GM18909 (cell line): ENCODE results near the gene GMPS.
A peak's percentile ranks its signal among the peaks of the same experiment; 100 is the strongest.
"Not testable (repeated sequence)": the region's sequence is repeated elsewhere in the genome, so short reads cannot be mapped to it uniquely, and the experiment has no call there.

Source experiments
- ATAC-seq: cut with Tn5 transposase; IDR thresholded peaks from one replicate; pipeline ENCODE4 v1.9.1; 2021; ENCODE audit warnings: mild to moderate bottlenecking; ENCODE audit not compliant: unreplicated experiment, poor library complexity

GMPS gene

DNA sequence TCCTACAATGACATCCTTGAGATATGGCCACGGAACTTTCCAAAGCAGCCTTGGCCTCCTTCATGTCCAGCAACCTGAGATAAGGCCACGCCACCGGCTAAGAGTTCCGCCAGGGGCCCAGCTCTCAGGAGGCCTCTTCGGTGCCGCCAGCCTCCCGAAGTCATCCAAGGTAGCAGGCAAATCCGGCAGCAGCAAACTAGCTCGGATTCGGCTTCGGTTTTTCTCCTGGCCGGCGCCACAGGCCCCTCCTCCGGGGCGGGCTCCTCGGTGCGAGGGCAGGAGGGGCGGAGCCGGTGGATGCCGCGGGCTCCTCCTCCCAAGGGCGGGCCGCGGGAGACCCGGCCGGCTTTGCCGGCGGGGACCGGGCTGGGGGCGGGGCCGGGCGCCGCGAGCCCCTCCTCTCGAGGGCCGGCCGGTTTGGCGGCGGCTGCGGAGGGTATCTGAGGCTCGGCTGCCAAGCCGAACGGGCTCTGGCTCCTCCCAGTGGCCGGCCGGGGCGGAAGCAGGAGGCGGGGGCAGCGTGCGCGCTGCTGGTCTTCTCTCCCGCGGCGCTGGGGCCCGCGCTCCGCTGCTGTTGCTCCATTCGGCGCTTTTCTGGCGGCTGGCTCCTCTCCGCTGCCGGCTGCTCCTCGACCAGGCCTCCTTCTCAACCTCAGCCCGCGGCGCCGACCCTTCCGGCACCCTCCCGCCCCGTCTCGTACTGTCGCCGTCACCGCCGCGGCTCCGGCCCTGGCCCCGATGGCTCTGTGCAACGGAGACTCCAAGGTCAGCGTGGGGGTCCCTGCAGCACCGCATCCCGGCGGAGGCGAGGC is at the start of gene GMPS:
GMPS (plus strand) TSS at position 518 of the 812 bp plus-strand sequence; CDS start at position 739, 221 bp downstream.
- ATAC-seq, result peak; percentile 92

DNA sequence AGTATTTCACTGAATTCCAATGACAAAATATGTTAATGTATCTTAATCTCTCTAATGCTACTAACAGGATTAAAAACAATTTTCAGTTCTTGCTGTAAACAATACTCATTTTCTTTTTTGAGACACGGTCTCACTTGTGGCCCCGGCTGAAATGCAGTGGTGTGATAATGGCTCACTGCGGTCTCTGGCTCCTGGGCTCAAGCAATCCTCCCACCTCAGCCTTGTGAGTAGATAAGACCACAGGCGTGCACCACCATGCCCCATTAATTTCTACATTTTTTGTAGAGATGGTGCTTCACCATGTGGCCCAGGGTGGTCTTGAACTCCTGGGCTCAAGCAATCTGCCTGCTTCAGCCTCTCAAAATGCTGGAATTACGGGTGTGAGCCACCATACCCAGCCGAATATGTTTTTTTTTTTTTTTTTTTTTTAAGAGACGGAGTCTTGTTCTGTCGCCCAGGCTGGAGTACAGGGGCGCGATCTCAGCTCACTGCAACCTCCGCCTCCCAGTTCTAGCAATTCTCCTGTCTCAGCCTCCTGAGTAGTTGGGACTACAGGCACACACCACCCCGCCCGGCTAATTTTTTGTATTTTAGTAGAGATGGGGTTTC is 41.9 kb upstream of the GMPS start:
- not testable (repeated sequence) for ATAC-seq

DNA sequence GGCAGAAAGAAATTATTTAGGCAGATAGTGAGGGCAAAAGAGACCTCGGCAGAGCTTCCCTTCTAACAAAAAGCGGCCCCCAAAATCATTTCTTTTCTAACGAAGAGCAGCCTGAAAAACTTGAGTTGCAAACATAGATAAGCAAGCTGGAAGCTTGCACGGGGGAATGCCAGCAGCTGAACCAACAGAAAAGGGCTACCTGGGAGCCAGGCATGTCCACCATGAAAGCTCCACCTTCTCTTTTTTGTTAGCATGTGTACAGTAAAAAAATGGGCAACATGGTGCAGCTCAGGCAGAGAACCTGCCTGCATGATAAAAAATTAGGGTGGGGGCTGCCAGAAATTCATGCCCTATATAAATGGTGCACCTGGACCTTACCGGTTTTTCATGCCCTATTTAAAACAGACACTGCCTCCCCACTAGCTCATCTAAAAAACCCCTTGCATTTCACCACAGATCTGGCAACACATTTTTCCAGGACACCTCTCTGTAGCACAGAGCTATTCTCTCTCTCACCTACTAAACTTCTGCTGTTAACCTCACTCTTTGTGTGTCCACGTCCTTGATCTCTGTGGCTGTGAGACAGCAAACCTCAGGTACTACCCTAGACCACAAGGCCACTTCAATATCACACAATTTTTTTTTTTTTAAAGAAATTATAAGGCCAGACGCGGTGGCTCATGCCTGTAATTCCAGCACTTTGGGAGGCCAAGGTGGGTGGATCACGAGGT is 34.9 kb upstream of the GMPS start:
- no peak for ATAC-seq

DNA sequence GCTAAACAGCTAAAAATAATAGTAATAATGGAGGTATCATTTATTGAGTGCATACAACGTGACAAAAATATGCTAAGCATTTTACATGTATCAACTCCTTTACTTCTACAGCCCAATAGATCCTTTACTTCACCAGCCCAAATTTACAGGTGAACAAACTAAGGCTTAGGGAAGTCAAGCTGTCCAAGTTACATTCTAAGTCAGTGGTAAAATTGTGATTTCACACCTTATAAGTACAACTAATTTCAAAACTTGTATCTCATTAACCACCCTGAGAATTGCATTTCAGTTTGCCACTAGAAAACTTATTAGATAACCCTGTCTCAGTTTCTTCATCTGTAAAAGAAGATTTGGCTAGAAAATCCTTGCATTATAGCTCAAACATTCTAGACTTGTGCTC is 26.9 kb upstream of the GMPS start:
- no peak for ATAC-seq

DNA sequence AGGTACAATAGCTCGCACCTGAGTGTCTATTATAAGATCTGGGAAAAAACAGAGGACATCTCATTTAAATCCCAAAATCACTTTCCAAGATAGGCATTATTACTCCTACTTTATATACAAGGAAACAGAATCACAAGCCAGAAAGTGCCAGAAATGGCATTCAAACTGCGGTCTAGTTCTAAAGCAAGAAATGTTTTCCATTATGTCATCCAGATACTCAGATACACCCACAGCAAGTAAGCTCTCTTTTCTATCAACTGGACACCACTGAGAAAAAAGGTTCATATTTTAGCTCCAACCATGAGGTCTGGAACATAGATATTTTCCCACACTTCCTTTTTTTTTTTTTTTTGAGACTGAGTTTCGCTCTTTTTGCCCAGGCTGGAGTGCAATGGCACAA is 24.3 kb upstream of the GMPS start:
- no peak for ATAC-seq

DNA sequence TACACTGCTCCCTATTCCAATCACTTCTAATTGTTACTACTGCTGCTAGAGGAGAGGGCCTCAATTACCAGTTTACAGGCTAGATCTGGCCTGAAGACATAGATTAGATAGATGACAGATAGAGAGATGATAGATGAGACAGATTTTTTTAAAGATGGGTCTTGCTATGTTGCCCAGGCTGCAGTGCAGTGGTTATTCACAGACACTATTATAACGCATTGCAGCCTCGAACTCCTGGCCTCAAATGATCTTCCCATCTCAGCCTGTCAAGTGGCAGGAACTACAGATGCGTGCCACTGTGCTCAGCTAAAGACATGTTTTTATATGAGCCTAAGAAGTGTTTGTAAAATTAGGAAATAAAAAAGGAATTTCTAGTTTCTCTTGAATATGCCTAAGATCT is 22.5 kb upstream of the GMPS start:
- ATAC-seq, result no peak

DNA sequence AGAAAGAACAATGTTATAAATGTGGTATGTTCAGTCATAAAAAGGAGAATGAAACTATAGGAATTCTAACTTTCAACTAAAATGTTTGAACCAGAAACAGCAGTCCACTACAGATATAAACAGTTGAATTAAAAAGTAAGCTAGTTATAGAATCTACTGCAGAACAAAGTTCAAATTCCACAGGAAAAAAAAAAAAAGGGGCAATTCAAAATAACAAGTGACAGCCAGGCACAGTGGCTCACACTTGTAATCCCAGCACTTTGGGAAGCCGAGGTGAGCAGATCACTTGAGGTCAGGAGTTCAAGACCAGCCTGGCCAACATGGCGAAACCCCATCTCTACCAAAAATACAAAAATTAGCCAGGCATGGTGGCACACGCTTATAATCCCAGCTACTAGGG is 21.0 kb upstream of the GMPS start:
- ATAC-seq, result not testable (repeated sequence)

DNA sequence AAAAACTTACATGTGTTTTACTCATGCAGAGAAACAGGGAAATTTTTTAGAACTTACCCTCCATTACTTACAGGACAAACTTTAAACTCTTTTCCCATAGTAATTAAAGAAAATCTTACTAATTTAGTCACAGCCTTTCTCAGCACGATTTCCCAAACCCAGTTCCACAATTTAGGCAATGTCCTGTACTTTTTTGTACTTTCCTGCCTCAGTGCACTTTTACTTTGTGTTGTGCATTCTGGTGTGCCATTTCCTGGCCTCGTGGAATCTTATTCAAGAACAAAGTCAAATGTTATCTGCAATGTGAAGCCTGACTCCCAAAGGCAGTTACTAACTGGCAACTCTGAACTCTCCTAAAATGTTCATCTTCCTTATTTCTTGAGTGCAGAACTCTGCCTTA is 18.1 kb upstream of the GMPS start:
- no peak for ATAC-seq

DNA sequence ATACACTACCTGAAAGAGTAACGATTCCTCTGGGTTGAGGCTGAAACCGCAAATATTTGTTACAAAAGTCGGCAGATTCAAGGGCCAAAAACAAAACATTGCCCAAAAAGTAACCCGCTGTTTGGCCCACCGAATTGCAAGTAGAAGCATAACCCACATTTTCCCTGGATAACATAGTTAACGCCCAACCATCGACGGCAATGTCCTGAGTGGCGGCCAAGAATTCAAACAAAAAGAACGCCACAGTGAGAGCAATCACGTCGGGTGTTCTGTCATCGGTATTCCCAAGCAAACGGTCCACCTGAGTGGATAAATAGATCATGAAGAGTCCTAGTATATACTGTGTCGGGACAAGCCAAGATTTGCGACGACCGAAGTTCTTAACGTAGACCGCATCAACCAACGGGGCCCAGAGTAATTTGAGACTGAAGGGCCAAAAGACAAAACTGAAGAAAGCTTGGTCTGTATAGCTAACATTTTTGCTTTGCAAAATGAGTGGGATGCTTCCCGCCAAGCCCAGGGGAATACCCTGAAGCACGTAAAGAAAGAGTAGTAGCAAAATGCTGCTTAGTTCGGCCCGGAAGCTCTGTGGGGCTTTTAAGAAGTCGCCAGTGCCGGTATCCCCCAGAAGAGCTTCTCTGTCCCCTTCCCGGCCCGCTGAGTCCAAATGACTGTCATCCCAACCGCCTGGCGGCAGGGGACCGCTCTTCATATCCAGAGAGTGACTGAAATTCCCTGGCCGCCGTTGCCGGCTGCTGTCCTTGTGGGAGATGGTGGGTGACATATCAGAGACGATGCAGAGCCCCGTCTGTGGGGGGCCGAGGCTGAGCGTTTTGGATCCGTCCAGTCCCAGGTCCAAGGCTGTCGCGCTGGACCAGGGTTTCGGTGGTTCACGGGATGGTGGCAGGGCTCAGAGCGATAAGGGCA is 17.0 kb upstream of the GMPS start:
- ATAC-seq, result peak; percentile 9

DNA sequence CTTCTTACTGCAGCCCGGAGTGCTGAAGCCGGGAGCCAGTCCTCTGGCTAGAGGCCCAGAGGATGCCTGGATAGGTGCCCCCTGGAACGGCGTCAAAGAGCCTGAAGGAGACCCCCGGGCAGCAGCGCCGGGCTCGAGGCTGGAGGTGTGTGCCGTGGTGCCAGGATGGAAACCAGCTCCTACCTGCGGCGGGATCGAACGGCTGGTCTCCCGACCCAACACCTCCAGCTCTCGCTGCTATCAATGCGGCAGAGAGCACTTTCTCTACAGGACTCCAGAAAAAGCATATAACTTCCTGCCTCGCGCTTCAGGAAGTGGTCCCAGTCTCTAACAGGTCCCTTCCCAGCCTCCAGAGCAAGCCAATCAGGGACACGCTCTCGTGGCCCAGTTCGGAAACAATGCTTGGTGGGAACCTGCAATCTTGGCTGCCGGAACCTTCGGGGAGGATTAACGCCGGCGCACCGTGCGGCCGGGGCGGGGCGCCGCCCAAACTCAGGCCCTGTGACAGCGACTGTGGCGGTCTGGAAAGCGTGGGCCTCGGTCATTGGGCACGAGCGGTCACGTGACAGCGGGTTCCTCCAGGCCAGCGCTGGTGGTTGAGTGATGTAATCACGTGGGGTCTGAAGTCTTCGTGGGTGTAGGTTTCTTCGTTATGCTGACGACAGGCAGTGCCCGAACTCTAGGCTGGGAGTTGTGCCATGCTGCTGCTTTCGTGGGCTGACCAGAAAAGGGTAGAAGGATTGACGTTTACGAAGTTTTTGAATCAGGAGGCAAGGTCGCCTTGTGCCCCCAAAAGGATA is 16.1 kb upstream of the GMPS start, which contains the start of gene SLC33A1:
SLC33A1 (minus strand) TSS at position 287 of the 800 bp plus-strand sequence. CDS start 430 bp downstream, outside the sequence.
- ATAC-seq, result peak; percentile 95

DNA sequence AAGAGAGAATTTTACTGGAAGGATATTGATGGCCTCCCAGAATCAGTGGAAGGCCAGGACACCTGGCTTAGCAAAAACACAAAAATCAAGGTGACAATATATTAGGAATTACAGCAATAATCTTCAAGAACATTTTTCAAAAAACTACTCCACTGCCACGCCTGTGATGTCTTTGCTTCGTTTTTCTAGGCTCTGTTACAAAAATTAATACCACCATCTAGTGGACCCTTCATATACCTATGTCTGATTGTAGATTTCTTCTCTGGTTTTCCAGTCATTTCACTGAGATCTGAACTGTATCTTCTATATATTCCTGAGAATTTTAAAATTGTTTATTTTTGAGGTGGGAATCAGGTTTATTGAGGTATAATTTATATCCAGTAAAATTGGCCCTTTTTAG is 10.6 kb upstream of the GMPS start:
- ATAC-seq, result peak; percentile 62

DNA sequence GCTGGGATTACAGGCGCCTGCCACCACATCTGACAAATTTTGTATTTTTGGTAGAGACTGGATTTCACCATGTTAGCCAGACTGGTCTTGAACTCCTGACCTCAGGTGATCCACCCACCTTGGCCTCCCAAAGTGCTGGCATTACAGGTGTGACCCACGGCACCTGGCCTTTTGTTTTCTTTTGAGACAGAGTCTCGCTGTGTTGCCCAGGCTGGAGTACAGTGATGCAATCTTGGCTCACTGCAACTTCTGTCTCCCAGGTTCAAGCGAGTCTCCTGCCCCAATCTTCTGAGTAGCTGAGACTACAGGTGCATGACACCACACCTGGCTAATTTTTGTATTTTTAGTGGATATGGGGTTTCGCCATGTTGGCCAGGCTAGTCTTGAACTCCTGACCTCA is 10.0 kb upstream of the GMPS start:
- not testable (repeated sequence) for ATAC-seq

DNA sequence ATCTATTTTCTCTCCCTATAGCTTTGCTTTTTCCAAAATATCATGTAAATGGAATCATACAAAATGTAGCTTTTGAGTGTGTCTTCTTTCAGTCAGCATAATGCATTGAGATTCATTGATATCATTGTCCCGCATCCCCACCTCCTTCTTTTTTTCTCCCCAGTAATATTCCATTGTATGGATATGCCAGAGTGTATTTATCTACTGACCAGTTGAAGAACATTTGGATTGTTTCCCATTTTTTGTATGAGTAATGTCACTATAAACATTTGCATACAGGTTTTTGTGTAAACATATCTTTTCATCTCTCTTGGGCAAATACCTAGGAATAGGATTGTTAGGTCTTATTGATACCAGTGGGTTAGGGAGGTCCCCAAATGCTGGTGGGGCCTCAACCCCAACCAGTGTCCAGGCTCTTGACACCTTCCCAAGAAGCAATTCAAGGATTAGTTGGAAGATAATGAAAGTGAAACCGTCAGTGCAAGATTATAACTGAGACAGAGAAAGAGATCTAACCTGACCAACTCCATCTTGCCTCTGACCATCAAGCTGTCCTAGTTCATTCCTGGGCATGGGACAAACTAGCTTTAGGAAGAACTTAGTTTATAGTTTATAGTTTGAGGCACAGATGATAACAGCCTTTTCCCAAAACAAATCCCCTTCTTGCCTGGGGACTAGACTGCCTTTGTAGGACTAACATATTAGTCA is 8.8 kb upstream of the GMPS start:
- no peak for ATAC-seq

DNA sequence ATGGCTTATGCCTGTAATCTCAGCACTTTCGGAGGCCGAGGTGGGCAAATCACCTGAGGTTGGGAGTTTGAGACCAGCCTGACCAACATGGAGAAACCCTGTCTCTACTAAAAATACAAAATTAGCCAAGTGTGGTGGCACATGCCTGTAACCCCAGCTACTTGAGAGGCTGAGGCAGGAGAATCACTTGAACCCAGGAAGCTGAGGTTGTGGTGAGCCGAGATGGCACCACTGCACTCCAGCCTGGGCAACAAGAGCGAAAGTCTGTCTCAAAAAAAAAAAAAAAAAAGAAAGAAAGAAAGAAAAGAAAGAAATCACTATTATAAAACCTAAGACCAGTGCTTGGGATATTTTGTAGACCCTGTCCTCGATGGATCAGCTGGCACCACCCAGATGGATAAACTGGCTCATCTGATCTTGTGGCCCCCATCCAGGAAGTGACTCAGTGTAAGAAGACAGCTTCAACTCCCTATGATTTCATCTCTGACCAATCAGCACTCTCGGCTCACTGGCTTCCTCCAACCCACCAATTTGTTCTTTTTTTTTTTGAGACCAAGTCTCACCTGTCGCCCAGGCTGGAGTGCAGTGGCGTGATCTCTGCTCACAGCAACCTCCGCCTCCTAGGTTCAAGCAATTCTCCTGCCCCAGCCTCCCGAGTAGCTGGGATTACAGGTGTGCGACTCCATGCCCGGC is 8.0 kb upstream of the GMPS start:
- ATAC-seq, result not testable (repeated sequence)

DNA sequence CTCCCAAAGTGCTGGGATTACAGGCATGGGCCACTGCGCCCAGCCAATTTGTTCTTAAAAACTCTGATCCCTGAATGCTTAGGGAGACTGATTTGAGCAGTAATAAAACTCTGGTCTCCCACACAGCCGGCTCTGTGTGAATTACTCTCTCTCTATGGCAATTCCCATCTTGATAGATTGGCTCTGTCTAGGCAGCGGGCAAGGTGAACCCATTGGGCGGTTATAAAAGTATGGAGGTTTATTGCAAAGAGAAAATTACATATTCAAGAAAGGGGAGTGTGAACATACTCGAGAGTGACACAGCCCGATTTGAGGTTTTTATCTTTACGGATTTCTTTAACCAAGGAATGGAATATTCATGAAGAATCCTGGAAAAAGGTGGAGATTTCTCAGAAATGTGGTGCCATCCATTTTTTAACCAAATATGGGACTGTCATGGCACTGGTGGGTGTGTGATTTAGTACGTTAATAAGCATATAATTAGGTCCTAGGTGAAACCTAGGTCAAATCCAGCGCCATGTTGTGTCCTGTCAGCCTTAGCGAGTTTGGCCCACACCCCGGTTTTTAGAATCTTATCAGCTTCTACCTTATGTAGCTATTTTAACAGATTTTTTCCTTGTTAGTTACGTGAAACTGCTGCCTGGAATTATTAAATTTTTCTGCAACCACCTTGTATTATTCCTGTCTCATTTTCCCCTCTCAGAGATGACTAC is 7.2 kb upstream of the GMPS start:
- ATAC-seq, result no peak

DNA sequence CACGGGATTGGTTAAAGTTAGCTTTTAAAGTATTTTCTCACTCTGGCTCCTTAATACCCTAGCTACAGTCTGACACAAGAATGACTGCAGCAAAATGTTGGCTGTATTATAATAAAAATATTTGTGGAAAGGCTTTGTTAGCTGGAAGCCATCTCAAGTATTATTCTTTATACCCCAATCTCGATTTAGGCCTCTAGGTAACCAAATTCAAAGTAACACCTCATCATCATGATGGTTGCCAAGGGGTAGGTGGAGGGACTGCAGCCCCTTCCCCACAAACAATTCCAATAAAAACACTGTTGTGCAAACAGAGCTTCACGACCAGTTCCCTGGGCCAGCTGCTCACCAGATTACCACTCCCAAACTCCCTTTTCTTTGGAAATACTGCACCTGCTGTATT is 759 bp upstream of the GMPS start:
- no peak for ATAC-seq

DNA sequence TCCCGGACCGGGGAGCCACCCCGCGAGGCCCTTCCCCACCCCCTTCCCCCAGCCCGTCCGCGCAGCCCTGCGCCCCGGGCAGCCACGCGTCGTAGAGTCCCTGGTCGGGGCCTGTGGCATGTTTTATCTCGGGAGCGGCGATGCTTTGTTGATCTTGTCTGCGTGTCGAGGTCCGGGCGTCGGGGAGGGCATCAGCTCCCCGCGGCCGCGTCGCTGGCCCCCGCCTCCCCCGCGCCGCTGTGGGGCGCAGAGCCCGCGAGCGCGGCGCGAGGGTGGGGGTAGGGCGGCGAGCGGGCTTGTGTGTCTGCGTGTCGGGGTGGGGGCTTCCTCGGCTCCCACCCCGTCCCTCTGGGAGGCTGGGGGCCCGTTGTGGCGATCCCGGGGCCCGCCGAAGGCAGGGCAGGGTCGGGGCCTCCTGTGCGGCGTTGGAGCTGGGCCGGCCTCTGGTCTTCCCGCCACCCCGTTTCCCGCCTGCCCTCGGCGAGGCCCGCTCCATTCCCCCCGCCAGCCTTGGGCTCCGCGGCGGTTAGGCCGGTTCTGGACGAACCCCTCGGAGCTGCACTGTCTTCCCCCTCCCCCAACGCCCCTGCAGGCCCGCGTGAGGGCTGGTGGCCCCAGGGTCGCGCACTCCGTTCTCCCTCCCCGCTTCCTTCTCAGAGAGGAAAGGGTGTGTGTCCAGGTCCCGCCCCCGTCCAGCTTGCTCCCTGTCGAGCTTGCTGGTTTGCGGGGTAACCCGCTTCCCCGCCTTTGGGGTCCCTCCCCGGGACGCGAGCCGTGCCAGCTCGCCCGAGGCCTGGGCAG is 695 bp downstream of the GMPS start:
- ATAC-seq, result peak; percentile 27
